ENCODE measurements around the gene AUH.

The AUH gene

GRCh38 chr9:91360551-91361290 is 997 bp downstream of the AUH start:
- H3K9me3 Mint-ChIP-seq (ENCODE audit: low read depth) = no peaks in the 10 kb centered on the region
- H3K4me3 Mint-ChIP-seq = peak overlapping the region; percentile 98
- H3K27ac Mint-ChIP-seq = peak overlapping the region; percentile 96
- peaks cover 16% of the 10 kb centered on the region for H3K36me3 Mint-ChIP-seq
- no peaks in the 10 kb centered on the region for H3K27me3 Mint-ChIP-seq
- peaks cover 55% of the 10 kb centered on the region for H3K4me1 Mint-ChIP-seq (ENCODE audit: low read depth)

- Mint-ChIP-seq H3K4me3 (peak overlapping the region; percentile 98), H3K36me3 (peaks cover 17% of the 10 kb centered on the region), H3K27me3 (no peaks in the 10 kb centered on the region), H3K9me3 (ENCODE audit: low read depth) (no peaks in the 10 kb centered on the region), H3K4me1 (ENCODE audit: low read depth) (peaks cover 57% of the 10 kb centered on the region), H3K27ac (peak overlapping the region; percentile 96)
Observed at GRCh38 chr9:91359734-91360470, 1.8 kb downstream of the AUH start.

GRCh38 chr9:91359083-91359482 is 2.6 kb downstream of the AUH start:
- H3K27ac Mint-ChIP-seq = peak overlapping the region; percentile 92
- H3K4me3 Mint-ChIP-seq = peak overlapping the region; percentile 98
- H3K9me3 Mint-ChIP-seq (ENCODE audit: low read depth) = no peaks in the 10 kb centered on the region
- no peaks in the 10 kb centered on the region for H3K27me3 Mint-ChIP-seq
- peaks cover 60% of the 10 kb centered on the region for H3K4me1 Mint-ChIP-seq (ENCODE audit: low read depth)
- peaks cover 23% of the 10 kb centered on the region for H3K36me3 Mint-ChIP-seq

- Mint-ChIP-seq H3K27ac (no peak overlapping the region), H3K4me3 (no peak overlapping the region), H3K4me1 (ENCODE audit: low read depth) (peaks cover 48% of the 10 kb centered on the region), H3K36me3 (peaks cover 27% of the 10 kb centered on the region), H3K9me3 (ENCODE audit: low read depth) (no peaks in the 10 kb centered on the region), H3K27me3 (no peaks in the 10 kb centered on the region)
Observed at GRCh38 chr9:91354881-91355280, 6.8 kb downstream of the AUH start.

GRCh38 chr9:91349115-91349555 is 12.6 kb downstream of the AUH start:
- H3K4me3 Mint-ChIP-seq = peak overlapping the region; percentile 38
- peak overlapping the region; percentile 89 for H3K27ac Mint-ChIP-seq
- H3K9me3 Mint-ChIP-seq (ENCODE audit: low read depth) = no peaks in the 10 kb centered on the region
- peaks cover 25% of the 10 kb centered on the region for H3K4me1 Mint-ChIP-seq (ENCODE audit: low read depth)
- no peaks in the 10 kb centered on the region for H3K27me3 Mint-ChIP-seq
- peaks cover 16% of the 10 kb centered on the region for H3K36me3 Mint-ChIP-seq

- H3K4me3 Mint-ChIP-seq = no peak overlapping the region
- H3K36me3 Mint-ChIP-seq = peaks cover 16% of the 10 kb centered on the region
- peaks cover 25% of the 10 kb centered on the region for H3K4me1 Mint-ChIP-seq (ENCODE audit: low read depth)
- no peaks in the 10 kb centered on the region for H3K27me3 Mint-ChIP-seq
- no peaks in the 10 kb centered on the region for H3K9me3 Mint-ChIP-seq (ENCODE audit: low read depth)
- H3K27ac Mint-ChIP-seq = no peak overlapping the region
Observed at GRCh38 chr9:91348191-91348807, 13.4 kb downstream of the AUH start.

GRCh38 chr9:91347377-91347776 is 14.3 kb downstream of the AUH start:
- peaks cover 4% of the 10 kb centered on the region for H3K9me3 Mint-ChIP-seq (ENCODE audit: low read depth)

GRCh38 chr9:91346644-91347043 is 15.1 kb downstream of the AUH start:
- H3K4me1 Mint-ChIP-seq (ENCODE audit: low read depth) = peaks cover 34% of the 10 kb centered on the region
- H3K27me3 Mint-ChIP-seq = no peaks in the 10 kb centered on the region
- no peak overlapping the region for H3K4me3 Mint-ChIP-seq
- peaks cover 4% of the 10 kb centered on the region for H3K9me3 Mint-ChIP-seq (ENCODE audit: low read depth)
- peak overlapping the region; percentile 86 for H3K27ac Mint-ChIP-seq
- peaks cover 29% of the 10 kb centered on the region for H3K36me3 Mint-ChIP-seq

More at GRCh38 chr9:91347377-91347776, 14.3 kb downstream of the AUH start:
- Mint-ChIP-seq H3K4me1 (ENCODE audit: low read depth) (peaks cover 28% of the 10 kb centered on the region), H3K27me3 (no peaks in the 10 kb centered on the region), H3K36me3 (peaks cover 22% of the 10 kb centered on the region), H3K27ac (no peak overlapping the region), H3K4me3 (no peak overlapping the region)

GRCh38 chr9:91345978-91346377 is 15.7 kb downstream of the AUH start:
- H3K4me1 Mint-ChIP-seq (ENCODE audit: low read depth) = peaks cover 38% of the 10 kb centered on the region
- H3K27me3 Mint-ChIP-seq = no peaks in the 10 kb centered on the region
- H3K4me3 Mint-ChIP-seq = no peak overlapping the region
- peaks cover 31% of the 10 kb centered on the region for H3K36me3 Mint-ChIP-seq
- no peak overlapping the region for H3K27ac Mint-ChIP-seq
- peaks cover 4% of the 10 kb centered on the region for H3K9me3 Mint-ChIP-seq (ENCODE audit: low read depth)

- Mint-ChIP-seq H3K4me1 (ENCODE audit: low read depth) (peaks cover 29% of the 10 kb centered on the region), H3K9me3 (ENCODE audit: low read depth) (peaks cover 4% of the 10 kb centered on the region), H3K36me3 (peaks cover 44% of the 10 kb centered on the region), H3K27me3 (no peaks in the 10 kb centered on the region), H3K4me3 (no peak overlapping the region), H3K27ac (no peak overlapping the region)
Observed at GRCh38 chr9:91342575-91342974, 19.1 kb downstream of the AUH start.

GRCh38 chr9:91341749-91342148 is 20.0 kb downstream of the AUH start:
- no peaks in the 10 kb centered on the region for H3K27me3 Mint-ChIP-seq
- H3K27ac Mint-ChIP-seq = peak overlapping the region; percentile 5
- peaks cover 4% of the 10 kb centered on the region for H3K9me3 Mint-ChIP-seq (ENCODE audit: low read depth)
- peak overlapping the region; percentile 1 for H3K4me3 Mint-ChIP-seq
- H3K4me1 Mint-ChIP-seq (ENCODE audit: low read depth) = peaks cover 29% of the 10 kb centered on the region
- H3K36me3 Mint-ChIP-seq = peaks cover 48% of the 10 kb centered on the region

- Mint-ChIP-seq H3K27me3 (no peaks in the 10 kb centered on the region), H3K4me3 (peak overlapping the region; percentile 1), H3K27ac (peak overlapping the region; percentile 5), H3K4me1 (ENCODE audit: low read depth) (peaks cover 25% of the 10 kb centered on the region), H3K36me3 (peaks cover 46% of the 10 kb centered on the region), H3K9me3 (ENCODE audit: low read depth) (peaks cover 4% of the 10 kb centered on the region)
Observed at GRCh38 chr9:91341258-91341746, 20.4 kb downstream of the AUH start.

- Mint-ChIP-seq H3K9me3 (ENCODE audit: low read depth) (peaks cover 4% of the 10 kb centered on the region), H3K36me3 (peaks cover 46% of the 10 kb centered on the region), H3K27ac (no peak overlapping the region), H3K4me3 (no peak overlapping the region), H3K27me3 (no peaks in the 10 kb centered on the region), H3K4me1 (ENCODE audit: low read depth) (peaks cover 24% of the 10 kb centered on the region)
Observed at GRCh38 chr9:91340395-91340967, 21.2 kb downstream of the AUH start.

- Mint-ChIP-seq H3K9me3 (ENCODE audit: low read depth) (peaks cover 4% of the 10 kb centered on the region), H3K36me3 (peaks cover 41% of the 10 kb centered on the region), H3K4me3 (no peak overlapping the region), H3K4me1 (ENCODE audit: low read depth) (peaks cover 24% of the 10 kb centered on the region), H3K27ac (no peak overlapping the region), H3K27me3 (no peaks in the 10 kb centered on the region)
Observed at GRCh38 chr9:91338681-91339080, 23.0 kb downstream of the AUH start.

GRCh38 chr9:91336786-91337185 is 24.9 kb downstream of the AUH start:
- peak overlapping the region; percentile 54 for H3K27ac Mint-ChIP-seq
- no peaks in the 10 kb centered on the region for H3K27me3 Mint-ChIP-seq
- no peaks in the 10 kb centered on the region for H3K9me3 Mint-ChIP-seq (ENCODE audit: low read depth)
- no peak overlapping the region for H3K4me3 Mint-ChIP-seq
- H3K36me3 Mint-ChIP-seq = peaks cover 32% of the 10 kb centered on the region
- peaks cover 24% of the 10 kb centered on the region for H3K4me1 Mint-ChIP-seq (ENCODE audit: low read depth)

Measured in activated naive CD8-positive, alpha-beta T cell (primary cell).